GM18508 (cell line): ENCODE data around the gene CHCHD6.

Experiments
- ATAC-seq: cut with Tn5 transposase; IDR thresholded peaks from one replicate; pipeline ENCODE4 v1.9.1; 2021; ENCODE audit warnings: moderate number of reproducible peaks; ENCODE audit not compliant: insufficient read depth, unreplicated experiment

CHCHD6 gene

GRCh38 chr3:126696701-126697267 lies 7.3 kb upstream of the CHCHD6 start:
- ATAC-seq = no peak

- ATAC-seq = no peak
Measured at GRCh38 chr3:126699011-126699410, 5.0 kb upstream of the CHCHD6 start.

- ATAC-seq = no peak
Measured at GRCh38 chr3:126704494-126705214, 614 bp downstream of the CHCHD6 start.

DNA sequence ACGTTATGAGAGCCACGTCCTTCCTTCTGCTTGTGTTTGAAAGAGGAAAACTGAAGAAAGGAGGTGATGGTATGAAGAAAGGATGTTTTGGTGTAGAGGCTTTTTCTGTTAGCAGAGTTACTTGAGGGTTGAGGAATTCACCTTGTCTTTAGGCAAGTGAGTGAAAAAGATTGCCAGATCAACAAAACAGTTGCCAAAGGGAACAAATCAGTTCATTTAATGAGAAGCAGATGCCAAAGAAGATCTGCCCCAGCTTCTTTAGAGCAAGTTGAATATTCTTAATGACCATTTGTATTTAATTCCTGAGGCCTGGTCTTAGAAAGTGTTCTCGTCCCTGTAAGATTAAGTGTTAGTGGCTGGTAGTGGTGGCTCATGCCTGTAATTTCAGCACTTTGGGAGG lies 2.6 kb downstream of the CHCHD6 start:
- no peak for ATAC-seq

- no peak for ATAC-seq
Measured at GRCh38 chr3:126711121-126711760, 7.2 kb downstream of the CHCHD6 start.

GRCh38 chr3:126713199-126713598 lies 9.2 kb downstream of the CHCHD6 start:
- ATAC-seq = no peak

DNA sequence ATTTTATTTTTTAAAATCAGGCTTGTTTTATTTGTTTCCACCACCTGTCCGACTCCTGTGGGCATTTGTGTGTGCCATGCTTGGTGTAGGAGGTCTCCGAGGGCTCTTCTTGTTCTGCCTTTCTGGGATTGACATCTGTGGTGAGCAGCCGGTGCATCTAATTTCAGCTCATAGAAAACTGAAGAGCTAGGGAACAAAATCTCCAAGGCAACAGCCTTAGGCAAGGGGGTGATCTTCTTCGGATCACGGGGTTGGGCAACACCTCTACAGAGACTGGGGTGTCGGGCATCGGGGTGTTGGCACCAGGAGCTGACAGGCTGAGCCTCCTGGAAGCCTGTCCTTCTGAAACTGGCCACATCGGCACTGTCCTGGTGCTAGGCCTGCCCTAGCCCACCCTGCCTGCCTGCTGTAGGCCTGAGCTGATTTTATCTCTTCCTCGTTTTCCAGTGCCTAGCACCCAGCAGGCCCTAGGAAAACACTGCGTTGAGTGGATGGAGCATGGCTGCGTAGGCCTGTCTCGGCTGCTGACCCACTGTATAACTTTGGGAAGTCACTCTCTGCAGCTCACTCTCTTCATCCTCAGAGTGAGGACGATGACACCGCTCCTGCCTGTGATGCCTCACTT lies 10.3 kb downstream of the CHCHD6 start:
- ATAC-seq = no peak

- ATAC-seq = no peak
Measured at GRCh38 chr3:126714921-126715320, 10.9 kb downstream of the CHCHD6 start.

DNA sequence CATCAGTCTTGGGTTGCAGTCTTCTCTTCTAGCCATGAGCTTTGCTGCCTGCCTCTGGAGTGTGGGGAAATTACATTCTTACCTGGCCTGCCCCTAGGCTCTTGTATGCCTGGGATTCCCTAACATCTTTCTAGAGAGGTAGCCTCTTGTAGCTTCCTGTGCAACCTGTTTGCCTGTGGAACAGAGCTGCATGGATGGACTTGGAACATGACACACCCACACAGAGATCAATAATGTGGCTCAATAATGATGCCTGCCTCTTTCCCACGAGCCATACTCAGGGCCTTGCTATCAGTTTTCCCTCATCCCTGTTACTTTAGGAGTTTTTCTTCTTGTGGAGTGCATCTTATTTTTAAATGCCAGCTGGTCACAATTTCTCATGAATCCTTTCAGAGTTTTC lies 11.4 kb downstream of the CHCHD6 start:
- ATAC-seq = no peak

DNA sequence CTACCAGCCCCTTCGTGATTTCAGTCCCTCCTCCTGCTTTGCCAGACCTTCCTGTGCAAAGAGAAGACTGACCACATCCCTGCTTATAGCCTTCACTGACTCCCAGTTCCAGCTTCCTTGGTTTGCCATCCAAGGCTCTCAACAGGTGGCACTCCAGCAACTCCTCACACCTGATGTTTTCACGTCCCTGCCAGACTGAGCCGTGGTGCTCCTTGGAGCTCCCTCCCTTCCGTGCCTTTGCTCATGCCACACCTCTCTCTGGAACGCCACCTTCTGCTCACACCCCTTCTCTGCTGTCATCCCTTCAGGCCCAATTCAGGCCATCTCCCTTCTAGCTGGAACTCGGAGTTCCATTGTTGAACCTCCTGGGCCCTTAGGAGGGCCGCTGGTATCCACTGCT lies 12.0 kb downstream of the CHCHD6 start:
- no peak for ATAC-seq

DNA sequence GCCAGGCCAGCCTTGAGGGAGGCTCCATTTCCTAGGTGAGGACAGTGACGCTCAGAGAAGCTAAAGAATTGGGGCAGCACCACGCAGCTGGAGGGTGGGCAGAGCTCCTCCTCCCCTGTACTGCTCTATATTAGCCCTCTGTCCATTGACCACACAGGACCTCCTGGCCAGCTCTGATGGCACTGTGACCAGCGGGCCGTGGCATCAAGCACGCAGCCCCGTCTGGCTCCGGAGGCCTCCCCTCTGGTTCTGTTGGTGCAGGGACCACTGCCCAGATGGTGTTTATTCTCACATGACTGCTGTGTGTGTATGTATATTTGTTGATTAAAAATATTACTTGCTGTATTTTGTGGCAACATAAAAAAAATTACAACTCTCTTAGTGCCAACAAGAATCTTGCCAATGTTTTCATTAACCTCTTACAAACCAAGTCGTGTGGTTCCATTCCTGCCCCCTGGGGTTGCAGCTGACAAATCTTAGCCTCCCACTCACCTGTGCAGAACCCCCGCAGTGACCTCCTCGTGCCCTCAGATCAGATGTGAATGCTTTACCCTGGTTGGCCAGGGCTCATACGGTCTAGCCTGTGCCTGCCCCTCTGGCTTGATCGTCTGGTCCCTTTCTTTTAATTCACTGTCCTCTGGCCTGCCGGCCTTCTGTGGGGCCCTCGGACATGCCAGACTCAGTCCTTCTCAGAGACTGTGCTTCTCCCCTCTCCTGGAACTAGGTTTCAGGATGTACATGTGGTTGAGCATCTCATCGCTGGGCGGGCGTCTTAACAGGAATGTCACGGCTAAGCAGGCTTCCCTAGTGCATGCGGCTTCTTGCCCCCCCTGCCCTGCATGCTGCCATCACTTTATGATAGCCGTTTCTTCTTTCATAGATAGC lies 14.8 kb downstream of the CHCHD6 start:
- no peak for ATAC-seq

GRCh38 chr3:126720596-126720995 lies 16.6 kb downstream of the CHCHD6 start:
- ATAC-seq = no peak

DNA sequence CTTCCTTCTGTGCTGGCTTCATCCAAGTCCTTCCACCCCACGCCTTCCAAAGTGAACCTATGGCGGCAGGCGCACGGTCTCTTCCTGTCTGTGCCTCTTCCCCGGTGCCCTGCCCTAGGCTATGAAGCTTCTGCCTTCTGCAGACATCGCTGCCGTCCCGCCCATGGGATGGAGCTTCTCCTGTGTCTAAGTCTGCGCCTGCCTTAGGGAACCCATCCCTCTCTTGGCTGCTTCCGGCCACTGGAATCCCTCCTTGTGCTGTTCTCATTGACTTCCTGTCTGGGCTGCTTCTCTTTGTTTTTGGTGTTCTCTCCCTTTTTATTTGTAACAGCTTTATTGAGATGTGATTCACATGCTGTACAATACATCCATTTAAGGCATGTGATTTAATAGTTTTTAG lies 17.2 kb downstream of the CHCHD6 start:
- no peak for ATAC-seq

DNA sequence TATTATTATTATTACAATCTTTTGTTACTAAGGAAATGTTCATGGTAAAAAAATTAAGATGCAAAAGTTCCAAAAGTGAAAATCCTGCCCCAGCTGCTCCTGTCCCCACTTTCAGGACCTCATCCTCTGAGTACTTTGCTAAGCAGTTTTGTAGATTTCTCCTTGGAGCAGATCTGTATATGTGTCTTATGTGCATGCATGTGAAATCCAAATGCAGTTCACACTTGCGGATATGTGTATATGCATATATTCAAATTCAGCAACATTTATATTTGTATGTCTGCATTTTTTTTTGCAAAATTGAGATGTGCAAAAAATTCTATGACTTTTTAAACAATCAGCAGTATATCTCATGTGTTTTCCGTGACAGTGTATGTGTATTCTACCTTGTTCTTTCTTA lies 19.2 kb downstream of the CHCHD6 start:
- ATAC-seq = no peak

DNA sequence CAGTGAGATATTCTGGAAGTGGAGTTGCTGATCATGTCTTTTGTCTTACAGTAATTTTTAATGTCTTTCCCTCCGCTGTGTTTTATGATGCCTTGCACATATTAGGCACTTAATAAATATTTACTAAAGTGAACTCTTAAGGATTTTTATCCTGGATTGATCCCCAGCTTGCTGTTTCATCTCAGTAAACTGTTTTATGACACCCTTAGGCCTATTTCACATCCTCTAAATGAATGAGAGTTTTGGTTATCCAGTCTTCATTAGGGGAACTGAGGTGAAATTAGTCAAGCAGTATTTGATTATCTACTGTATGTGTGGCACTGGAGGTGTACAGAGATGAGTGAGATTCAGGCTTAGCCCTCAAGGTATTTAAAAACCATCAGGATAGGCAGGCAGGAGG lies 19.8 kb downstream of the CHCHD6 start:
- no peak for ATAC-seq

- ATAC-seq = no peak
Measured at GRCh38 chr3:126728680-126729079, 24.6 kb downstream of the CHCHD6 start.

- ATAC-seq = no peak
Measured at GRCh38 chr3:126730376-126730775, 26.3 kb downstream of the CHCHD6 start.

- ATAC-seq = no peak
Measured at GRCh38 chr3:126731044-126731443, 27.0 kb downstream of the CHCHD6 start.

- ATAC-seq = no peak
Measured at GRCh38 chr3:126732281-126733060, 28.4 kb downstream of the CHCHD6 start.

DNA sequence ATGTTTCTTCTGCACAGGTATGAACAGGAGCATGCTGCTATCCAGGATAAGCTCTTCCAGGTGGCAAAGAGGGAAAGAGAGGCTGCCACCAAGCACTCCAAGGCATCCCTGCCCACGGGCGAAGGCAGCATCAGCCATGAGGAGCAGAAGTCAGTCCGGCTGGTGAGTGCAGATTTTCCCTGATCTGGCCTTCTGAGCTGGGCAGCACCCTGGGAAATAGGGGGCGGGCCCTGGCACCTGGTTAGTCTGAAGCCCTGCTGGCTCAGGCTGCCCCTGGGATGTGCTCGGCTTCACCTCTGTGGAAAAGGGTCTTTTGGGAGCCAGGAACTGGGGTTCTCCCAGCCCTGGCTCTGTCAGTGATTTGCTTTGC lies 29.0 kb downstream of the CHCHD6 start:
- no peak for ATAC-seq
